ENCODE measurements around the gene SYT9. TPM values are rescaled to one million over a fixed set of nuclear protein-coding genes. Genes with fewer than 3 reads are reported as not detected.

Gene SYT9
- total RNA-seq, 1 donor from 2014 or later, result 0.21 TPM

DNA sequence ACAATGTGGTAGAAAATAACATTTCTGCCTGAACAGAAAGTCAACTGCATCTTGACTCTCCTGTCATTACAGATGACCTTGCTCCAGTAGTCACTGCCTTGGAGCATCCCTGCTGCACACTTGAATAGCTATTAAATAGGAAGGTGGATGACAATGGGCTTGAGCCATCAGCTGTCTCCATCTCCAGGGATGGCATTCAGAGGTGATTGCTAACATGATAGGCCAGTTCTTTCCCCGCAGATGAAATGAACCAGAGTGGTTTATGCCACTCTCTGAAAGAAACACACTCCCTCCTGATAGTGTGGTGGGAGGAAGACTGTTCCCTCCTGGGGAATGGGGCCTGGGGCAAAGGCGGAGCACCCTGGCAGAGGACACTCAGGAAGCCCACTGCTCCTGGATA is 176.5 kb downstream of the SYT9 start:
- no peak overlapping the region for H3K4me3 Mint-ChIP-seq (ENCODE audit: unreplicated experiment)
- peaks cover 1% of the 10 kb centered on the region for H3K4me1 Mint-ChIP-seq (ENCODE audit: unreplicated experiment)
- no peaks in the 10 kb centered on the region for H3K9me3 Mint-ChIP-seq (ENCODE audit: unreplicated experiment)
- no peaks in the 10 kb centered on the region for H3K36me3 Mint-ChIP-seq (ENCODE audit: low read depth, unreplicated experiment)
- no peak for DNase-seq (ENCODE audit: low spot score)
- TF ChIP-seq, protein P1, sequence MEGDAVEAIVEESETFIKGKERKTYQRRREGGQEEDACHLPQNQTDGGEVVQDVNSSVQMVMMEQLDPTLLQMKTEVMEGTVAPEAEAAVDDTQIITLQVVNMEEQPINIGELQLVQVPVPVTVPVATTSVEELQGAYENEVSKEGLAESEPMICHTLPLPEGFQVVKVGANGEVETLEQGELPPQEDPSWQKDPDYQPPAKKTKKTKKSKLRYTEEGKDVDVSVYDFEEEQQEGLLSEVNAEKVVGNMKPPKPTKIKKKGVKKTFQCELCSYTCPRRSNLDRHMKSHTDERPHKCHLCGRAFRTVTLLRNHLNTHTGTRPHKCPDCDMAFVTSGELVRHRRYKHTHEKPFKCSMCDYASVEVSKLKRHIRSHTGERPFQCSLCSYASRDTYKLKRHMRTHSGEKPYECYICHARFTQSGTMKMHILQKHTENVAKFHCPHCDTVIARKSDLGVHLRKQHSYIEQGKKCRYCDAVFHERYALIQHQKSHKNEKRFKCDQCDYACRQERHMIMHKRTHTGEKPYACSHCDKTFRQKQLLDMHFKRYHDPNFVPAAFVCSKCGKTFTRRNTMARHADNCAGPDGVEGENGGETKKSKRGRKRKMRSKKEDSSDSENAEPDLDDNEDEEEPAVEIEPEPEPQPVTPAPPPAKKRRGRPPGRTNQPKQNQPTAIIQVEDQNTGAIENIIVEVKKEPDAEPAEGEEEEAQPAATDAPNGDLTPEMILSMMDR (IDR thresholded peaks at IDR 0.05; ENCODE audit: unreplicated experiment), result no peak
- H3K27me3 Mint-ChIP-seq (ENCODE audit: unreplicated experiment), result no peaks in the 10 kb centered on the region
- no peak overlapping the region for H3K27ac Mint-ChIP-seq (ENCODE audit: unreplicated experiment)

DNA sequence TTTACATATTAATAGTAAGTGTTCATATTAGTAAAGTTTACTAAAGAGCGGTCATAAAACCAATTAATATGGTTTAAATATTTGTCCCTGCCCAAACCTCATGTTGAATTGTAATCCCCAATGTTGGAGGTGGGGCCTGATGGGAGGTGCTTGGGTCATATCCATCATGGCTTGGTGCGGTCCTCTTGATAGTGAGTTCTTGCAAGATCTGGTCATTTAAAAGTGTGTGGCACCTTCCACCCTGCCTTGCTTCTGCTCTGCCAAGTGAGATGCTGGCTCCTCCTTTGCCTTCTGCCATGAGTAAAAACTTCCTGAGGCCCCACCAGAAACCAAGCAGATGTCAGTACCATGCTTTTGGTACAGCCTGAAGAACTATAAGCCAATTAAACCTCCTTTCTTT is 178.8 kb downstream of the SYT9 start:
- no peaks in the 10 kb centered on the region for H3K4me1 Mint-ChIP-seq (ENCODE audit: unreplicated experiment)
- TF ChIP-seq, protein P1 (IDR thresholded peaks at IDR 0.05; ENCODE audit: unreplicated experiment), result no peak
- H3K27me3 Mint-ChIP-seq (ENCODE audit: unreplicated experiment), result no peaks in the 10 kb centered on the region
- no peaks in the 10 kb centered on the region for H3K9me3 Mint-ChIP-seq (ENCODE audit: unreplicated experiment)
- no peak for DNase-seq (ENCODE audit: low spot score)
- no peaks in the 10 kb centered on the region for H3K36me3 Mint-ChIP-seq (ENCODE audit: low read depth, unreplicated experiment)
- H3K27ac Mint-ChIP-seq (ENCODE audit: unreplicated experiment), result no peak overlapping the region
- H3K4me3 Mint-ChIP-seq (ENCODE audit: unreplicated experiment), result no peak overlapping the region

DNA sequence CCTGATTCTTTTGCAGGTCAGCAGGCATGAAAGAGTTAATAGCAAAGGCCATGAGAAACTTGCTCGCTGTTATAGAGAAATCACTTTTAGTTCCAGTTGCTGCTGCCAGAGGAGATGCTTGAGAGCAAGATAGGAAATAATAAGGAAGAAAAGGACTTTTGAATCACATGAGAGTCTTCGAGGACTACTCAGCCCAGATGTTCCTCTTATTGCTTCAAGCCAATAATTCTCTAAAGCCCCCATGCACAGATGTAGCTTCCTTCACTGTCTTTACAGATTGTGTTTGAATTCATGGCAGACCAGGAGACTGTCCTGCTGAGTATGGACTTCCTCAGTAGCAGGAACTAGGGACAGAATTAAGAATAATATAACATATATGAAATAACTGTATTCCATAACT is 183.5 kb downstream of the SYT9 start:
- H3K4me3 Mint-ChIP-seq (ENCODE audit: unreplicated experiment), result no peak overlapping the region
- no peak for DNase-seq (ENCODE audit: low spot score)
- H3K27me3 Mint-ChIP-seq (ENCODE audit: unreplicated experiment), result no peaks in the 10 kb centered on the region
- H3K9me3 Mint-ChIP-seq (ENCODE audit: unreplicated experiment), result no peaks in the 10 kb centered on the region
- H3K36me3 Mint-ChIP-seq (ENCODE audit: low read depth, unreplicated experiment), result no peaks in the 10 kb centered on the region
- no peak overlapping the region for H3K27ac Mint-ChIP-seq (ENCODE audit: unreplicated experiment)
- TF ChIP-seq, protein P1 (IDR thresholded peaks at IDR 0.05; ENCODE audit: unreplicated experiment), result no peak
- peaks cover 12% of the 10 kb centered on the region for H3K4me1 Mint-ChIP-seq (ENCODE audit: unreplicated experiment)

DNA sequence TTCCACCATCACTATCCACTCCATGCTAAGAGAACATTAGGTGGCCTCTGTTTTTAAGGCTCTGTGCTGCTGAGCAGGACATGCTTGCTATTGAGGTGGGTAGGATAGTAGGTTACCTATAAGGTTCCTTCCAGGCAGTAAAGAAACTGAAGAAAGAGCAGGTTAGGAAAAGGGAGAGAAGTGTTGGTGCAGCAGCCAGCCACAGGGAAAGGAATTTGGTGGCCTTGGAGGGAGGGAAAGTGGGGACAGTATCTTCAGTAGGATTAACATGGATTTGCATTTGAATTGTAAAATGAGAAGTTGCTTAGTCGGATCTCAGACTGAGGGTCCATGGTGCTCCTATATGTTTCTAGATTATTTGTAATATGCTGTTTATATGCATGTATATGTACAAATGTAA is 184.4 kb downstream of the SYT9 start:
- peaks cover 12% of the 10 kb centered on the region for H3K4me1 Mint-ChIP-seq (ENCODE audit: unreplicated experiment)
- no peak overlapping the region for H3K4me3 Mint-ChIP-seq (ENCODE audit: unreplicated experiment)
- H3K36me3 Mint-ChIP-seq (ENCODE audit: low read depth, unreplicated experiment), result no peaks in the 10 kb centered on the region
- H3K27ac Mint-ChIP-seq (ENCODE audit: unreplicated experiment), result peak overlapping the region; percentile 20
- no peaks in the 10 kb centered on the region for H3K9me3 Mint-ChIP-seq (ENCODE audit: unreplicated experiment)
- TF ChIP-seq, protein P1 (IDR thresholded peaks at IDR 0.05; ENCODE audit: unreplicated experiment), result no peak
- DNase-seq (ENCODE audit: low spot score), result no peak
- H3K27me3 Mint-ChIP-seq (ENCODE audit: unreplicated experiment), result no peaks in the 10 kb centered on the region

DNA sequence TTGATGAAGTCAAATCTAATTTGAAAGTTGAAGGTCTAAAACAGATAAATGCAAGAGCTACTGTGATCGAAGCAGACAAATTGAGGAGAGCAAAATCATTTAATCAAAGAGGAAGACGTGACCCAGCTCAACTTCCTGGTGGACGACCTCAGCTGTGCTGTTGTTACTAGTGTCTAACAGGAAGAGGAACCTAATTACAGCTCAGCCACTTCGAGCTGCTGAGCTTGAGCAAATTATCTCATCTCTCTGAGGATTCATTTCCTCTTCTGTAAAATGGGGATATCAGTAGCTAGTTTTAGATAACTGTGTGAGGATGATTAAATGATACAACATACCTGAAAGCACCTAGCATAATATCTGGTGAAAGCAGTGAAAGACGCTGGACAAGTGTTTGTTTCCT is 185.0 kb downstream of the SYT9 start:
- Mint-ChIP-seq H3K4me3 (ENCODE audit: unreplicated experiment) (no peak overlapping the region), H3K27ac (ENCODE audit: unreplicated experiment) (no peak overlapping the region), H3K27me3 (ENCODE audit: unreplicated experiment) (no peaks in the 10 kb centered on the region), H3K4me1 (ENCODE audit: unreplicated experiment) (peaks cover 12% of the 10 kb centered on the region), H3K9me3 (ENCODE audit: unreplicated experiment) (no peaks in the 10 kb centered on the region), H3K36me3 (ENCODE audit: low read depth, unreplicated experiment) (no peaks in the 10 kb centered on the region)
- no peak for DNase-seq (ENCODE audit: low spot score)
- TF ChIP-seq, protein P1 (IDR thresholded peaks at IDR 0.05; ENCODE audit: unreplicated experiment), result no peak
